ENCODE measurements around the gene CCDC122.

CCDC122 gene

GRCh38 chr13:43805071-43805468, 74.5 kb downstream of the CCDC122 start:
- DNase-seq (ENCODE audit: insufficient read length, low spot score) (no peak), FAIRE-seq (no peak)

GRCh38 chr13:43804461-43805070, 75.0 kb downstream of the CCDC122 start:
- no peak for DNase-seq (ENCODE audit: insufficient read length, low spot score)
- FAIRE-seq: peak; percentile 83

DNA sequence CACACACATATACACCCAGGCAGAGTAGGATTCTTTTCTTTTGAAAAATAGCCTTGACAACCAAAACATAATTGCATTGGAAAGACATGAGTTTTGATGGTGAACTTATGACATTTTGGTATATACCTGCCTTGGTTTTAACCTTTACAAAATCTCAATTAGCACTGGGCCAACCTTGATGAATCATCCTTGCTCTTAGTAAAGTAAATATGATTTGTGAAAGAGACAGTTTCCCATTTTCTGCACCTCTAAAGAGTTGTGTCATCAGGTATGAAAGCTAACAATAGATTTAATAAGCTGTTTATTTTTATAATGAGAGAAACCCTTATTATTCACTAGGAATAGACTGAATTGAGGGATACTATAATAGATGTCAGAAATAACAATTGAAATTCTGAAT, 77.0 kb downstream of the CCDC122 start:
- no peak for DNase-seq (ENCODE audit: insufficient read length, low spot score)
- no peak for FAIRE-seq

DNA sequence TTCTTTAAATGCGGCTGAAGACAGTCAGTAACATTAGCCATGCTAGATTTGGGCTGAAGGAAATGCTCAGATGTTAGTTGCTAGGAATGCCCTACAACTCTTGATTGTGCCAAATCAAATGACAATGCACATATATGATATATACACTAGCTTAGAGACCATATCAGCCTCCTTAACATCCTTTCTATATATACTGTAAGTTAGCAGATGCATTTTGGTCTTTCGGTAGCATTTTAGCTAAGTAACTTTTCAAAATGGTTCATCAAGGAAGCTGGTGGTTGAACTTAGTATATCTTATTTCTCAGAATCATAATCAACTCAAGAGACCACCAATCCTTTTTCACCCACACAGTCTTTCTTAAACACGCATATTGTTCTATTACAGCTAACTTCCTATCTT, 78.7 kb downstream of the CCDC122 start:
- FAIRE-seq (no peak), DNase-seq (ENCODE audit: insufficient read length, low spot score) (no peak)

DNA sequence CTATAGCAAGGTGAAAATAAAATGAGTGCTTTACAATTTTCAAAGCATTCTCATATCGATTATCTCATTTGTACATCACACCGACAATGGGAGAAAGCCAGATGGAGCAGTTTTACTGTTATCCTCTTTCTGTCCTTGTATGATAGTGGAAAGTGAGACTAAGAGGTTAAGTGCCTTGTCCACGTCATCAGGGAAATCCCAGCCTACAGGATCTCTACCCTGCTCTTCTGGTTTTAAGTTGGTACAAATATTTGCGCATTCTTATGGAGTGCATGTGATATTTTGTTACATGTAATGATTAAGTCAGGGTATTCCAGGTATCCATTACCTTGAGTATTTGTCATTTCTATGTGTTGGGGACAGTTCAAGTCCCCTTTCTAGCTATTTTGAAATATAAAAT, 80.3 kb downstream of the CCDC122 start:
- no peak for DNase-seq (ENCODE audit: insufficient read length, low spot score)

GRCh38 chr13:43797869-43798268, 81.7 kb downstream of the CCDC122 start:
- DNase-seq (ENCODE audit: insufficient read length, low spot score) (no peak), FAIRE-seq (no peak)

More for the DNA sequence above, 80.3 kb downstream of the CCDC122 start:
- FAIRE-seq: no peak

DNA sequence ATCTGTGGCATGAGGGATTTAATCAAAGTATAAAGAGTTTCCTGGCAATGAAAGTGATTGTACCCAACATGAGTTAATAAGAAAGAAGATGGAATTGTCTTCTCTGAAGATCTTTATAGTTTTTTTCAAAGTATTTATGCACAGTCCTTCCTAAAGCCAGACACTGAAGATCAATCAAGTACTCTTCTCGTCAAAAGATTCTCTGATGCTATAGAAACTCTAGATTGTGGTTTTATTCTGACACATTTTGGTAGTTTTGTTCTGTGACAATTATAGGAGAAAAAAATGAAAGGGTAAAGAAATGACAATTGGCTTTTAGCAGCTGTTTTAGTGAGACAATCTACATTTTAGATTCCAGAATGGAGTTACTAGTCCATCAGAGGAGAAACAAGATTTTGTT, 82.4 kb downstream of the CCDC122 start:
- DNase-seq (ENCODE audit: insufficient read length, low spot score) (no peak), FAIRE-seq (no peak)

DNA sequence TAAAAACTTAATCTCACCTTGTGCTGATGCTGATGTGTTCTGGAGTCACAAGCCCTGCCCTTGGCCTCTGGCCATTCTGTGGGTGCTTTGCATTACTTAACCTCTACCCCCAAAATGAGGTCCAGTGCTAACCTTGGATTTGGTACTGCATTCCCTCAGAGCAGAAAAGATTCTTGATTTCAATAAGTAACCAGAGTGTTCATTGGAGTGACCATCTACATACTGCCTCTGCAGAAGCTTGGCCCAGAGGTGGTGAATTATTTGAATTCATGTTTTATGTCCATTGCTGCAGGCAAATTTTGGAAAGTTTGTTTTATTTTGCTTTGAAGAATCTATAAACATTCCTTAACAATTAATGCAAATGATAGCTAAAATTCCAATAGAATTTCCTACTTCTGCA, 85.1 kb downstream of the CCDC122 start:
- no peak for DNase-seq (ENCODE audit: insufficient read length, low spot score)
- no peak for FAIRE-seq

GRCh38 chr13:43792076-43792881, 87.3 kb downstream of the CCDC122 start:
- DNase-seq (ENCODE audit: insufficient read length, low spot score) (no peak), FAIRE-seq (no peak)

DNA sequence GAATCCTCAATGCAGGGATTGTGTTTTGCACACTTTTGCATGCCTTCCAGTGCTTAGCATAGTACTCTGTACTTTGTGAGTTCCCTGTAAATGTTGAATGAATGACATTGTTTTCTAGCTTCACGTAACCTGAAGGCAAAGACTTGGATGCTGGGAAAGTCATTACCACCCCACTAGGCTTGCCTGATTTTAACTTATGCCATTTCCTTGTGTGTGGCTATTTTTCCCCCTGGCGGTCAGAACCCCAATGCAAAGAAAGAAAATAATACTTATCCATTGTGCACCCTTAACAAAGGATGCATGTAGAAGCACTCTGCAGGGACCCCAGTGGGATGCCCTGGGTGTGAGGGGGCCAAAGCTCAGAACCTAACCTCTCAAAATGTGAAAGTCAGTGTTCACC, 91.5 kb downstream of the CCDC122 start:
- no peak for DNase-seq (ENCODE audit: insufficient read length, low spot score)
- FAIRE-seq: no peak

DNA sequence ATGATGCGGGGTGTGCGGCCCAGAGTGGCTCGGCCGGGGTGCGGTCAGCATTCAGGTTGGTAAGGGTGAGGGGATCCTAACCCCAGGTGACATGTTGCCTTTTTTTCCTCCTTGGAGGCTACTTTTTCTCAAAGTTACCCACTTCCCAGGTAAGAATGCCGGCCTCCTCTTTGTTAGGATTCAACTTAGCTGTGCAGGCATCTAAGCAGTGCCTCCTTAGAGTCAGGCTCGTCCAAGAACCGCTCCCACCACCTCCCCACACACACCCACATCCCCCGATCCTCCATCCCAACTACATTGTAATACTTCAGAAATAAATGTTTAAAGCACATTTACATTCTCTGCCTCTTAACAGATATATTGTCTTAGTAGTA, 92.0 kb downstream of the CCDC122 start:
- FAIRE-seq (no peak), DNase-seq (ENCODE audit: insufficient read length, low spot score) (no peak)

- DNase-seq (ENCODE audit: insufficient read length, low spot score) (peak; percentile 34), FAIRE-seq (no peak)
Observed at GRCh38 chr13:43786766-43787517, 92.6 kb downstream of the CCDC122 start, which contains the start of gene ENOX1. Gene ENOX1 (minus strand): TSS chr13:43786972.

GRCh38 chr13:43786472-43786765, 93.1 kb downstream of the CCDC122 start:
- no peak for DNase-seq (ENCODE audit: insufficient read length, low spot score)
- no peak for FAIRE-seq

Measured in GM19239 (cell line).